RWPE2 (cell line): ENCODE data around the gene SYDE1.
A peak's percentile ranks its signal among the peaks of the same experiment; 100 is the strongest.
"Not testable (repeated sequence)": the region's sequence is repeated elsewhere in the genome, so short reads cannot be mapped to it uniquely, and the experiment has no call there.

Experiments
- ATAC-seq: fragments of 200-7000 bp; cut with Tn5 transposase; 3 replicates; pipeline ENCODE4 v1.9.1; 2021; ENCODE audit warnings: low read depth
- DNase-seq: peaks from one replicate; pipeline ENCODE4 v3.0.0-alpha.2; 2020; ENCODE audit warnings: low spot score
- H3K27ac ChIP-seq: fragments of 450-650 bp; 2 replicates; pipeline ENCODE4 v1.5.1; 2017; ENCODE audit warnings: mild to moderate bottlenecking; ENCODE audit not compliant: poor library complexity, severe bottlenecking
- H3K27me3 ChIP-seq: fragments of 250-450 bp; sonication (Bioruptor Pico); 2 replicates; pipeline ENCODE4 v1.5.1; 2021; ENCODE audit warnings: mild to moderate bottlenecking, moderate library complexity; ENCODE audit not compliant: insufficient read depth, poor library complexity, severe bottlenecking
- H3K36me3 ChIP-seq: fragments of 250-450 bp; sonication (Bioruptor Pico); 2 replicates; pipeline ENCODE4 v1.5.1; 2020; ENCODE audit warnings: low read depth, mild to moderate bottlenecking, moderate library complexity
- H3K4me1 ChIP-seq: fragments of 250-450 bp; sonication (Bioruptor Pico); 2 replicates; pipeline ENCODE4 v1.5.1; 2021; ENCODE audit warnings: mild to moderate bottlenecking, moderate library complexity; ENCODE audit not compliant: insufficient read depth, poor library complexity, severe bottlenecking
- H3K4me3 ChIP-seq: fragments of 250-450 bp; sonication (Bioruptor Pico); 2 replicates; pipeline ENCODE4 v1.5.1; 2021; ENCODE audit warnings: mild to moderate bottlenecking, moderate library complexity; ENCODE audit not compliant: severe bottlenecking
- H3K9me3 ChIP-seq: fragments of 250-450 bp; sonication (Bioruptor Pico); 2 replicates; pipeline ENCODE4 v1.5.1; 2021; ENCODE audit warnings: mild to moderate bottlenecking, moderate library complexity; ENCODE audit not compliant: severe bottlenecking
- CTCF ChIP-seq: fragments of 450-650 bp; IDR thresholded peaks from one replicate; pipeline ENCODE4 v1.5.1; 2017; ENCODE audit warnings: mild to moderate bottlenecking, moderate library complexity; ENCODE audit not compliant: poor library complexity, severe bottlenecking

SYDE1 gene

GRCh38 chr19:15107061-15108010, at the start of gene SYDE1:
Gene SYDE1 (plus strand): TSS chr19:15107401. CDS start chr19:15107434, 33 bp downstream.
- ATAC-seq (peak; percentile 58), DNase-seq (no peak)
- Histone ChIP-seq H3K27me3 (no peaks in the 10 kb centered on the region), H3K9me3 (peaks cover 7% of the 10 kb centered on the region), H3K36me3 (peaks cover 20% of the 10 kb centered on the region), H3K4me1 (no peaks in the 10 kb centered on the region), H3K4me3 (peak within 1 kb of the TSS; percentile 89), H3K27ac (peak within 1 kb of the TSS; percentile 78)
- TF ChIP-seq CTCF = no peak

GRCh38 chr19:15062036-15062435, 45.2 kb upstream of the SYDE1 start:
- Histone ChIP-seq H3K9me3 (no peaks in the 10 kb centered on the region), H3K36me3 (no peaks in the 10 kb centered on the region), H3K27me3 (no peaks in the 10 kb centered on the region), H3K27ac (no peak overlapping the region), H3K4me3 (no peak overlapping the region), H3K4me1 (no peaks in the 10 kb centered on the region)
- ATAC-seq = no peak
- no peak for DNase-seq
- no peak for TF ChIP-seq CTCF

GRCh38 chr19:15070386-15070785, 36.8 kb upstream of the SYDE1 start:
- H3K4me1 ChIP-seq, H3K27me3 ChIP-seq: not testable (repeated sequence)
- H3K27ac ChIP-seq = peak overlapping the region; percentile 24

GRCh38 chr19:15072930-15073647, 34.1 kb upstream of the SYDE1 start:
- Histone ChIP-seq H3K36me3 (no peaks in the 10 kb centered on the region), H3K27ac (peak overlapping the region; percentile 51), H3K4me3 (no peak overlapping the region), H3K9me3 (no peaks in the 10 kb centered on the region), H3K27me3 (no peaks in the 10 kb centered on the region), H3K4me1 (no peaks in the 10 kb centered on the region)
- peak; percentile 45; the same call in 2 of the 3 replicates for ATAC-seq
- DNase-seq = no peak
- no peak for TF ChIP-seq CTCF

More at GRCh38 chr19:15070386-15070785, 36.8 kb upstream of the SYDE1 start:
- not testable (repeated sequence) for DNase-seq, H3K36me3 ChIP-seq, ATAC-seq, H3K4me3 ChIP-seq, H3K9me3 ChIP-seq

GRCh38 chr19:15074371-15074770, 32.8 kb upstream of the SYDE1 start:
- H3K27me3 ChIP-seq = no peaks in the 10 kb centered on the region
- no peak for ATAC-seq

More at GRCh38 chr19:15074371-15074770, 32.8 kb upstream of the SYDE1 start:
- no peak for TF ChIP-seq CTCF
- Histone ChIP-seq H3K4me1 (no peaks in the 10 kb centered on the region), H3K9me3 (no peaks in the 10 kb centered on the region), H3K27ac (peak overlapping the region; percentile 51), H3K36me3 (no peaks in the 10 kb centered on the region), H3K4me3 (no peak overlapping the region)
- no peak for DNase-seq
